ENCODE data around the gene JAG2. TPM values are rescaled to one million over a fixed set of nuclear protein-coding genes. Genes with fewer than 3 reads are reported as not detected.
A peak's percentile ranks its signal among the peaks of the same experiment; 100 is the strongest.

Gene JAG2
- total RNA-seq: 1 to 10 TPM in 1 of 2 experiments, under 1 TPM in 1; 0.66 to 1.3 TPM
- polyA plus RNA-seq (2013, experiment 1 of 2): 0.37 TPM
- polyA plus RNA-seq (2013, experiment 2 of 2): 1.7 TPM
- total RNA-seq: 0.47 to 9.9 (median 2.1) reads per million in 172 experiments

- Histone ChIP-seq H3K4me3 (ENCODE audit: low read length) (no peak within 1 kb of the TSS), H3K4me1 (ENCODE audit: insufficient read depth, low read length) (peaks cover 33% of the 10 kb centered on the region), H3K36me3 (ENCODE audit: insufficient read depth, low read length) (no peaks in the 10 kb centered on the region), H3K27ac (ENCODE audit: low read depth in 1 of 2, low read length in 2 of 2) (no peak within 1 kb of the TSS), H3K27me3 (ENCODE audit: control insufficient read depth in 1 of 2, insufficient read depth in 2 of 2, low read length in 2 of 2) (peaks cover 26 to 28% of the 10 kb centered on the region in 2 experiments), H3K9me3 (ENCODE audit: control insufficient read depth in 1 of 2, insufficient read depth in 1 of 2, low read length in 2 of 2) (peaks cover 0 to 19% of the 10 kb centered on the region in 2 experiments)
- intact Hi-C loops (cut with DNase I, micrococcal nuclease): loop anchor here in 1 of 2 experiments (5.0 kb wide), 1 partner anchor 76 kb away; no protein-coding TSS in a partner anchor
- POLR2A ChIA-PET: no interaction called here
- CTCF ChIA-PET: interaction anchor here (0.7 to 1.5 kb wide), 2 partner anchors 12 kb away, joined by 3 to 4 read pairs; no protein-coding TSS in a partner anchor
- TF ChIP-seq CTCF (IDR thresholded peaks at IDR 0.05): no peak
- DNase-seq (peak in 12 of 14 experiments; percentile 33 to 80 (median 50)), ATAC-seq (ENCODE audit: poor library complexity) (peak; percentile 67)
- H3K27me3 Mint-ChIP-seq: peaks cover 22% of the 10 kb centered on the region
- peak within 1 kb of the TSS; percentile 80 for H3K4me3 Mint-ChIP-seq
- H3K9me3 Mint-ChIP-seq: no peaks in the 10 kb centered on the region
- peaks cover 7% of the 10 kb centered on the region for H3K4me1 Mint-ChIP-seq (ENCODE audit: low read depth)
- no peaks in the 10 kb centered on the region for H3K36me3 Mint-ChIP-seq (ENCODE audit: low read depth)
- no peak within 1 kb of the TSS for H3K27ac Mint-ChIP-seq
Observed at GRCh38 chr14:105168496-105168978, at the start of gene JAG2. Gene JAG2, minus strand, starts transcription at chr14:105168776. Its CDS starts 356 bp downstream, at chr14:105168420.

DNA sequence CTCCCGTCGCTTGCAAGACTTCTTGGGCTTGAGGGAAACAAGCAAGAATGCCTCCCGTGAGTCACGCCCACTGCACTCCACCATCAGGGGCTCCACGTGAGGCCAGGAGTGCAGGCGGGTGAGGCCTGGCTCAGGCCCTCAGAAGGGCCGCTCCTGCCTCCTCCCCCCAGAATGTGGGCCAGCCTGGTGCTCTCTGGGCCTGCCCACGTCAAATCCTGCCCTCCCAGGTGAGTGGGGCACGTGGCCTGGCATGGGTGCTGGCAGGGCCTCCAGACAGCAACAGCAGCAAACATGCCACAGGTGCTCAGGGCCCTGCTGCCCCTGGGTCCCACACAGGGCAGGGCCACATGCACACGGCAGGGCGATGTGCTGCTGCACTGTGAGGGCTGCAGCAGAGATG is 49.2 kb upstream of the JAG2 start:
- Mint-ChIP-seq H3K4me3 (no peak overlapping the region), H3K9me3 (no peaks in the 10 kb centered on the region), H3K27me3 (no peaks in the 10 kb centered on the region), H3K36me3 (ENCODE audit: low read depth) (peaks cover 48% of the 10 kb centered on the region), H3K27ac (no peak overlapping the region), H3K4me1 (ENCODE audit: low read depth) (no peaks in the 10 kb centered on the region)
- intact Hi-C loops (cut with DNase I, micrococcal nuclease): loop anchor here in 1 of 2 experiments (10.0 kb wide), 1 partner anchor 47 kb away; no protein-coding TSS in a partner anchor
- Histone ChIP-seq H3K4me3 (ENCODE audit: low read length) (no peak overlapping the region), H3K27ac (ENCODE audit: low read depth in 1 of 2, low read length in 2 of 2) (no peak overlapping the region), H3K27me3 (ENCODE audit: control insufficient read depth in 1 of 2, insufficient read depth in 2 of 2, low read length in 2 of 2) (no peaks in the 10 kb centered on the region), H3K4me1 (ENCODE audit: insufficient read depth, low read length) (no peaks in the 10 kb centered on the region), H3K9me3 (ENCODE audit: control insufficient read depth in 1 of 2, insufficient read depth in 1 of 2, low read length in 2 of 2) (no peaks in the 10 kb centered on the region), H3K36me3 (ENCODE audit: insufficient read depth, low read length) (peaks cover 69% of the 10 kb centered on the region)
- POLR2A ChIA-PET: no interaction called here
- ATAC-seq (ENCODE audit: poor library complexity): no peak
- no peak for DNase-seq
- CTCF ChIA-PET: no interaction called here
- TF ChIP-seq CTCF (IDR thresholded peaks at IDR 0.05): no peak

- no peaks in the 10 kb centered on the region for H3K4me1 Mint-ChIP-seq (ENCODE audit: low read depth)
- CTCF ChIA-PET: no interaction called here
- POLR2A ChIA-PET: no interaction called here
- Histone ChIP-seq H3K27me3 (ENCODE audit: control insufficient read depth in 1 of 2, insufficient read depth in 2 of 2, low read length in 2 of 2) (no peaks in the 10 kb centered on the region), H3K4me3 (ENCODE audit: low read length) (no peak overlapping the region), H3K4me1 (ENCODE audit: insufficient read depth, low read length) (no peaks in the 10 kb centered on the region), H3K9me3 (ENCODE audit: control insufficient read depth in 1 of 2, insufficient read depth in 1 of 2, low read length in 2 of 2) (no peaks in the 10 kb centered on the region), H3K27ac (ENCODE audit: low read depth in 1 of 2, low read length in 2 of 2) (no peak overlapping the region), H3K36me3 (ENCODE audit: insufficient read depth, low read length) (peaks cover 66% of the 10 kb centered on the region)
- peaks cover 39% of the 10 kb centered on the region for H3K36me3 Mint-ChIP-seq (ENCODE audit: low read depth)
- no peak overlapping the region for H3K27ac Mint-ChIP-seq
- H3K27me3 Mint-ChIP-seq: no peaks in the 10 kb centered on the region
- intact Hi-C loops (cut with DNase I, micrococcal nuclease): loop anchor here in 1 of 2 experiments (10.0 kb wide), 1 partner anchor 48 kb away; no protein-coding TSS in a partner anchor
- TF ChIP-seq CTCF (IDR thresholded peaks at IDR 0.05): no peak
- ATAC-seq (ENCODE audit: poor library complexity): no peak
- DNase-seq: no peak
- no peaks in the 10 kb centered on the region for H3K9me3 Mint-ChIP-seq
- H3K4me3 Mint-ChIP-seq: no peak overlapping the region
Observed at GRCh38 chr14:105216490-105217247, 48.1 kb upstream of the JAG2 start.

All from CD4-positive, alpha-beta T cell (primary cell).